Stimulated activated CD4-positive, alpha-beta T cell treated with anti-CD3 and anti-CD28 coated beads, Interleukin-15, amount 100 ng/mL, for 48 hours (primary cell): ENCODE data around the gene ZNF621.
"Not testable (repeated sequence)": the region's sequence is repeated elsewhere in the genome, so short reads cannot be mapped to it uniquely, and the experiment has no call there.

Experiments
- DNase-seq, 2 donors: peaks; one replicate each; pipeline ENCODE4 v3.0.0-alpha.2; 2020; ENCODE audit warnings: low read depth in 2 of 2

ZNF621 gene

GRCh38 chr3:40534283-40534682 lies 9.5 kb downstream of the ZNF621 start:
- no peak for DNase-seq

GRCh38 chr3:40546816-40547215 lies 22.1 kb downstream of the ZNF621 start:
- DNase-seq, result no peak

- DNase-seq, result no peak
Observed at GRCh38 chr3:40550167-40550566, 25.4 kb downstream of the ZNF621 start.

GRCh38 chr3:40557575-40558161 lies 32.9 kb downstream of the ZNF621 start:
- DNase-seq, result no peak

GRCh38 chr3:40562482-40562881 lies 37.7 kb downstream of the ZNF621 start:
- not testable (repeated sequence) for DNase-seq

GRCh38 chr3:40565629-40566028 lies 40.9 kb downstream of the ZNF621 start:
- not testable (repeated sequence) for DNase-seq

- DNase-seq, result no peak
Observed at GRCh38 chr3:40566694-40567093, 41.9 kb downstream of the ZNF621 start.

GRCh38 chr3:40572588-40572987 lies 47.8 kb downstream of the ZNF621 start:
- no peak for DNase-seq

- no peak for DNase-seq
Observed at GRCh38 chr3:40574050-40574449, 49.3 kb downstream of the ZNF621 start.

- no peak for DNase-seq
Observed at GRCh38 chr3:40574661-40575060, 49.9 kb downstream of the ZNF621 start.

GRCh38 chr3:40576396-40576795 lies 51.6 kb downstream of the ZNF621 start:
- DNase-seq, result no peak

- peak; percentile 33 to 60 for DNase-seq
Observed at GRCh38 chr3:40580494-40581091, 55.8 kb downstream of the ZNF621 start.

GRCh38 chr3:40581166-40581565 lies 56.4 kb downstream of the ZNF621 start:
- no peak for DNase-seq

- no peak for DNase-seq
Observed at GRCh38 chr3:40582401-40583027, 57.8 kb downstream of the ZNF621 start.

GRCh38 chr3:40583691-40584090 lies 58.9 kb downstream of the ZNF621 start:
- no peak for DNase-seq

GRCh38 chr3:40584625-40585189 lies 59.9 kb downstream of the ZNF621 start:
- peak; percentile 32 to 64 for DNase-seq

- no peak for DNase-seq
Observed at GRCh38 chr3:40585381-40586016, 60.7 kb downstream of the ZNF621 start.

- no peak for DNase-seq
Observed at GRCh38 chr3:40586901-40587300, 62.1 kb downstream of the ZNF621 start.

GRCh38 chr3:40588406-40588805 lies 63.6 kb downstream of the ZNF621 start:
- DNase-seq, result no peak
